Right renal cortex interstitium (tissue), 3 donors: ENCODE measurements around the gene LYRM1. TPM values are rescaled to one million over a fixed set of nuclear protein-coding genes. Genes with fewer than 3 reads are reported as not detected.
"Not testable (repeated sequence)": the region's sequence is repeated elsewhere in the genome, so short reads cannot be mapped to it uniquely, and the experiment has no call there.

ENCODE experiments used
- DNase-seq, 3 donors: peaks; one replicate each; pipeline ENCODE4 v3.0.0-alpha.2; 2013; ENCODE audit warnings: low read depth in 3 of 3, low spot score in 2 of 3
- polyA plus RNA-seq, 3 donors: library from polyadenylated mRNA; unstranded; fragments of 120-200 nt; gene quantifications; one replicate each; pipeline ENCODE4 v1.2.1, GENCODE V29; 2013; ENCODE audit not compliant: insufficient read length in 3 of 3

LYRM1 gene
- polyA plus RNA-seq, 3 donors = 49.8 to 50.6 (median 50.0) TPM

DNA sequence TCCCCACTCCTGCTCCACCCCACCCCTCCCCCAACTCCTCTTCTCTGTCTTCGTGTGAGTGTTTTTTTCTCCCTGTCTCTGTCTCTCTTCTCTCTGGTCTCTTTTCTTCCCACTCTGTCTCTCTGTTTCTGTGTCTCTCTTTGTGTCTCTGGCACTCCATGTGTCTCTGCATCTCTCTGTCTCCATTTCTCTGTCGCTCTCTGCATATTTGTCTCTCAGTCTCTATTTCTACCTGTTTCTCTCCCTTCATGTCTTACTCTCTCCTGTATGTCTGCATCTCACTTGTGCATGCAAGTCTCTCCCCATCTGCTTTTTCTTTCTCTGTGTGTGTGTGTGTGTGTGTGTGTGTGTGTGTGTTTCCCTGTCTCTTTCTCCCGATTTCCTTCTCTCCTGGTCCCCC lies 68.2 kb downstream of the LYRM1 start:
- no peak for DNase-seq

GRCh38 chr16:20969386-20969785 lies 68.8 kb downstream of the LYRM1 start:
- no peak for DNase-seq

- DNase-seq = no peak
These were observed 70.8 kb downstream of the LYRM1 start for GRCh38 chr16:20971401-20971800.

DNA sequence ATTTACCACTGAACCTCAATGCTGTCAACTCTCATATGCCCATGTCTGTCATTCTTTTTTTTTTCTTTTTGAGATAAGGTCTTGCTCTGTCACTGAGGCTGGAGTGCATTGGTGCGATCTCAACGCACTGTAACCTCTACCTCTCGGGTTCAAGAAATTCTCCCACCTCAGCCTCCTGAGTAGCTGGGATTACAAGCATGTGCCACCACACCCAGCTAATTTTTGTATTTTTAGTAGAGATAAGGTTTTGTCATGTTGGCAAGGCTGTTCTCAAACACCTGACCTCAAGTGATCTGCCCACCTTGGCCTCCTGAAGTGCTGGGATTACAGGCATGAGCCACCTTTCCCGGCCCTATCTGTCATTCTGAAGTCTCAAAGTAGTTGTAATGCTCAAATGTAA lies 72.6 kb downstream of the LYRM1 start:
- not testable (repeated sequence) for DNase-seq

Other genes with a start within 250 kb of the LYRM1 start
- 1 to 10 TPM in 2 of 3 donors, under 1 TPM in 1; 0.96 to 3.4 (median 1.0) TPM for gene ACSM1, start 203.1 kb upstream of the LYRM1 start, polyA plus RNA-seq
- 10 to 100 TPM; 75.4 to 86.6 (median 76.2) TPM for gene THUMPD1, start 159.0 kb upstream of the LYRM1 start, polyA plus RNA-seq
- gene ACSM3, start 136.8 kb upstream of the LYRM1 start, polyA plus RNA-seq = 100 to 1,000 TPM; 115 to 128 (median 125) TPM
- gene ERI2, start 94.3 kb upstream of the LYRM1 start, polyA plus RNA-seq = 10 to 100 TPM; 30.1 to 35.2 (median 35.0) TPM
- 1 to 10 TPM; 4.9 to 7.4 (median 7.0) TPM for gene REXO5, start 94.2 kb upstream of the LYRM1 start, polyA plus RNA-seq
- gene DCUN1D3, start 413 bp upstream of the LYRM1 start, polyA plus RNA-seq = 1 to 10 TPM; 9.0 to 9.6 (median 9.3) TPM